ENCODE measurements around the gene ULK3.

The ULK3 gene

DNA sequence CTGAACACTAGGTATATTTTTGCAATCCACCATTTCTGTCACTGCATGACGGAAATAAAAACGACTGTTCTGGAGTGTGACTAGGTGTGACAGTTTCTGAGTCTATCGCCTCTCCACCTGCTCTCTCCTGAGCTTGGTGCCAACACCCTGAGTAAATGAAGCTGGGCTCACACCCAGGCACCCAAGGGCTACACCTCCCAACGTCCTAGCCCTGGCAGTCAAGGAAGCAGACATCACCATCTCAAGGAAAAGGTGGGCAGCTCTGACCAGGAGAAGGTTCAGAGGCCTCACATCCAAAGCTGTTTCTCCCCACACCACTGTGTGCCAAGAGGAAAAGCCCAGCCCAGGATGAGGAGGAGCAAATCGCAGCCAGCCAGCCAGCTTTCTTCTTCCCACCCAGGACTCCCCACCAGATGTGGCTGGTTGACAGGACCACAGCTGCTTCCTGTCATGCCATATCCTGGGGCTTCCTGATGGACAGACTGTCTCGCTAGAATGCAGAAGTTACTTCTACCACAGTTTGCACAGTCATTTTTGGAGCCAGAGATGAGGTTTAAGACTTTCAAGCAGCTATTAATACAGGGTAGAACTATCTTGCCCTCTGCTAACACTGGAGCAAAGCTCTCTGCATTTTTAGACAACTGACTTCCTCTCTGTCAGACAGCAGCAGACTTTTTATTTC is 26.9 kb upstream of the ULK3 start:
- H3K9ac ChIP-seq: no peak overlapping the region
- no peaks in the 10 kb centered on the region for H3K27me3 ChIP-seq (ENCODE audit: insufficient read depth, low read depth)
- no peak overlapping the region for H3K4me3 ChIP-seq (IDR thresholded peaks at IDR 0.05; ENCODE audit: insufficient read depth, low read depth, low read length)
- H2AFZ ChIP-seq (ENCODE audit: low read depth): no peak overlapping the region
- H3K79me2 ChIP-seq (ENCODE audit: insufficient read depth, low read depth): peaks cover 57% of the 10 kb centered on the region; the same call in 1 of the 2 replicates
- H3K27ac ChIP-seq: no peak overlapping the region
- H3K36me3 ChIP-seq (ENCODE audit: insufficient read depth): no peaks in the 10 kb centered on the region; the same call in 1 of the 2 replicates
- H4K20me1 ChIP-seq (ENCODE audit: insufficient read depth): no peaks in the 10 kb centered on the region
- peaks cover 23% of the 10 kb centered on the region for H3K4me1 ChIP-seq (ENCODE audit: low read depth, poor library complexity, severe bottlenecking)
- H3K4me2 ChIP-seq: no peak overlapping the region; the same call in 1 of the 2 replicates
- TF ChIP-seq, protein P1, sequence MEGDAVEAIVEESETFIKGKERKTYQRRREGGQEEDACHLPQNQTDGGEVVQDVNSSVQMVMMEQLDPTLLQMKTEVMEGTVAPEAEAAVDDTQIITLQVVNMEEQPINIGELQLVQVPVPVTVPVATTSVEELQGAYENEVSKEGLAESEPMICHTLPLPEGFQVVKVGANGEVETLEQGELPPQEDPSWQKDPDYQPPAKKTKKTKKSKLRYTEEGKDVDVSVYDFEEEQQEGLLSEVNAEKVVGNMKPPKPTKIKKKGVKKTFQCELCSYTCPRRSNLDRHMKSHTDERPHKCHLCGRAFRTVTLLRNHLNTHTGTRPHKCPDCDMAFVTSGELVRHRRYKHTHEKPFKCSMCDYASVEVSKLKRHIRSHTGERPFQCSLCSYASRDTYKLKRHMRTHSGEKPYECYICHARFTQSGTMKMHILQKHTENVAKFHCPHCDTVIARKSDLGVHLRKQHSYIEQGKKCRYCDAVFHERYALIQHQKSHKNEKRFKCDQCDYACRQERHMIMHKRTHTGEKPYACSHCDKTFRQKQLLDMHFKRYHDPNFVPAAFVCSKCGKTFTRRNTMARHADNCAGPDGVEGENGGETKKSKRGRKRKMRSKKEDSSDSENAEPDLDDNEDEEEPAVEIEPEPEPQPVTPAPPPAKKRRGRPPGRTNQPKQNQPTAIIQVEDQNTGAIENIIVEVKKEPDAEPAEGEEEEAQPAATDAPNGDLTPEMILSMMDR (conservative IDR thresholded peaks at IDR 0.05; ENCODE audit: low read depth, low read length): no peak

DNA sequence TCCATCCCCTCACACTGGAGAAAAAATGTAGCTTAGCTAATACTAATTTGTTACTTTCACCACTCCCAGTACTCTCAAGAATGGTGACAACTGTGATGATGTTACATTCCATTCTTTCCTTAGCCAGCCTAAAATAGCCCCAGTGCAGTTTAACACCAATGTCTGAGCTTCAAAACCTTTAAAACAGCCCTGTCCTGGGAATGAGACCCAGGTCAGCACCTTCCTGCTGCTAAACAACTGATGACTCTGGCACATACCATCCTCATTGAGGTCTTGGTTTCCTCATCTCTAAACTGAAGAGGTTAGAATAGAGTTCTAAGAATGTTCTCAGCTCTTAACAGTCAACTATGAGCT is 26.4 kb upstream of the ULK3 start:
- Histone ChIP-seq H3K4me2 (no peak overlapping the region), H3K9ac (no peak overlapping the region), H3K36me3 (ENCODE audit: insufficient read depth) (no peaks in the 10 kb centered on the region; the same call in 1 of the 2 replicates), H4K20me1 (ENCODE audit: insufficient read depth) (no peaks in the 10 kb centered on the region), H2AFZ (ENCODE audit: low read depth) (no peak overlapping the region), H3K27me3 (ENCODE audit: insufficient read depth, low read depth) (no peaks in the 10 kb centered on the region), H3K4me3 (IDR thresholded peaks at IDR 0.05; ENCODE audit: insufficient read depth, low read depth, low read length) (no peak overlapping the region), H3K4me1 (ENCODE audit: low read depth, poor library complexity, severe bottlenecking) (peaks cover 23% of the 10 kb centered on the region), H3K79me2 (ENCODE audit: insufficient read depth, low read depth) (peaks cover 57% of the 10 kb centered on the region; the same call in 1 of the 2 replicates), H3K27ac (no peak overlapping the region)
- TF ChIP-seq, protein P1 (conservative IDR thresholded peaks at IDR 0.05; ENCODE audit: low read depth, low read length): no peak

DNA sequence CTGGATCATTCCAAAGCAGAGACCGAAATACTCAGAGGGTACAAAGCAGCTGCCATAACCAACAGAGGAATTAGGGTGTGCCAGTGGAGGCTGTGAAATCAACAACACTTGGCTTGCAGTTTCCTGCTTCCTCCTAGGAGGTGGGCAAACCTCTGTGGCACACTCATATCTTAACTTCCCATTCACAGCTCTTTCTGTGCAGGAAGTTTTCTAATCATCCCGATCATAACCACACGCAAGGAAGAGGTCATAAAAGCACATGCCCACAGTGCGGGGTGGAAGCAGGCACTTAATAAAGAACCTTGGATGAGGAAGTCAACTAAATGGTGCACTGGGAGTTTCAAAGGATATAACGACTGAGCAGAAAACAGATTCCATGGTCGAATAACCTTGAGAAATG is 25.1 kb upstream of the ULK3 start:
- H2AFZ ChIP-seq (ENCODE audit: low read depth): no peak overlapping the region
- H3K4me1 ChIP-seq (ENCODE audit: low read depth, poor library complexity, severe bottlenecking): peaks cover 23% of the 10 kb centered on the region
- H3K4me2 ChIP-seq: no peak overlapping the region
- H3K27ac ChIP-seq: no peak overlapping the region
- H4K20me1 ChIP-seq (ENCODE audit: insufficient read depth): no peaks in the 10 kb centered on the region
- no peaks in the 10 kb centered on the region for H3K27me3 ChIP-seq (ENCODE audit: insufficient read depth, low read depth)
- H3K36me3 ChIP-seq (ENCODE audit: insufficient read depth): no peaks in the 10 kb centered on the region; the same call in 1 of the 2 replicates
- no peak overlapping the region for H3K9ac ChIP-seq
- peaks cover 57% of the 10 kb centered on the region; the same call in 1 of the 2 replicates for H3K79me2 ChIP-seq (ENCODE audit: insufficient read depth, low read depth)
- H3K4me3 ChIP-seq (IDR thresholded peaks at IDR 0.05; ENCODE audit: insufficient read depth, low read depth, low read length): no peak overlapping the region
- TF ChIP-seq, protein P1 (conservative IDR thresholded peaks at IDR 0.05; ENCODE audit: low read depth, low read length): no peak

DNA sequence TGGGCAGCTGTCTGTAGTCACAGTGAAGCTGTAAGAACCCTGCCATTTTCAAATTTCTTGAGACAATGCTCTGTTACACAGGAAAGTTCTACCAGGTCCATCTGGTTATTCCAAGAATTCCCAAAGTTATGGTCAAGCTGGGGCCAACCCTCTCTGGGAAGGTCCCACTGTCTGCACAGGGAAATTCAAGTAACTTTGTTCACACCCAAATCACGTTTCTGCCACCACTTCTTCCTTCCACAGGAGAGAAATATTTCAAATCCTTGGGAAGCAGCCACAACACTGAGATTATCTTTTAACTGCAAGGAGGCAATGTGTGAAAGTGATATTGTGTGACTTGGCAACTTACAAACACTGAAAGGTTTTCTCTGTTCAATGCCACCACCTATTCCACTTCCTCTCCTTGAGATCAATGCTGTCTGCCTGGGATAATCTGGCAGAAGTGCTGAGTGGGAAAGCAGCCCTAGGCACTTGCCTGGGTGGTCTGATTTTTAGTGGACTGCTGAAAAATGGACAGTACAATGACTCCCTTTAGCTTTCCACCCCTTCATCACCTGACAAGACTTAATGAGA is 24.6 kb upstream of the ULK3 start:
- Histone ChIP-seq H3K27ac (no peak overlapping the region), H2AFZ (ENCODE audit: low read depth) (no peak overlapping the region), H3K9ac (no peak overlapping the region), H3K27me3 (ENCODE audit: insufficient read depth, low read depth) (no peaks in the 10 kb centered on the region), H3K4me3 (IDR thresholded peaks at IDR 0.05; ENCODE audit: insufficient read depth, low read depth, low read length) (no peak overlapping the region), H3K4me1 (ENCODE audit: low read depth, poor library complexity, severe bottlenecking) (peaks cover 23% of the 10 kb centered on the region), H3K36me3 (ENCODE audit: insufficient read depth) (no peaks in the 10 kb centered on the region; the same call in 1 of the 2 replicates), H3K4me2 (no peak overlapping the region), H4K20me1 (ENCODE audit: insufficient read depth) (no peaks in the 10 kb centered on the region), H3K79me2 (ENCODE audit: insufficient read depth, low read depth) (peaks cover 54% of the 10 kb centered on the region; the same call in 1 of the 2 replicates)
- TF ChIP-seq, protein P1 (conservative IDR thresholded peaks at IDR 0.05; ENCODE audit: low read depth, low read length): no peak

All from KMS-11 (cell line).